Dendritic cell treated with granulocyte-macrophage colony-stimulating factor and Interleukin-4, amounts not matched to agents 40 ng/mL and 50 ng/mL, for 4 days (primary cell): ENCODE results near the gene SULF2.

Source experiments
- H3K27ac Mint-ChIP-seq: one replicate; pipeline ENCODE4 v1.8.0; 2022; ENCODE audit warnings: mild to moderate bottlenecking, mixed read lengths
- H3K27me3 Mint-ChIP-seq: one replicate; pipeline ENCODE4 v1.8.0; 2022; ENCODE audit warnings: mild to moderate bottlenecking, mixed read lengths
- H3K36me3 Mint-ChIP-seq: one replicate; pipeline ENCODE4 v1.8.0; 2022; ENCODE audit warnings: low read depth, mixed read lengths
- H3K4me1 Mint-ChIP-seq: one replicate; pipeline ENCODE4 v1.8.0; 2022; ENCODE audit warnings: low read depth, mixed read lengths
- H3K4me3 Mint-ChIP-seq: one replicate; pipeline ENCODE4 v1.8.0; 2022; ENCODE audit warnings: mild to moderate bottlenecking, moderate library complexity, mixed read lengths
- H3K9me3 Mint-ChIP-seq: one replicate; pipeline ENCODE4 v1.8.0; 2022; ENCODE audit warnings: mixed read lengths
- intact Hi-C: fragments of 100-400 bp; cut with micrococcal nuclease; formaldehyde crosslinking; loops from one replicate; pipeline ENCODE4 v1.15.0; 2022

Gene SULF2

DNA sequence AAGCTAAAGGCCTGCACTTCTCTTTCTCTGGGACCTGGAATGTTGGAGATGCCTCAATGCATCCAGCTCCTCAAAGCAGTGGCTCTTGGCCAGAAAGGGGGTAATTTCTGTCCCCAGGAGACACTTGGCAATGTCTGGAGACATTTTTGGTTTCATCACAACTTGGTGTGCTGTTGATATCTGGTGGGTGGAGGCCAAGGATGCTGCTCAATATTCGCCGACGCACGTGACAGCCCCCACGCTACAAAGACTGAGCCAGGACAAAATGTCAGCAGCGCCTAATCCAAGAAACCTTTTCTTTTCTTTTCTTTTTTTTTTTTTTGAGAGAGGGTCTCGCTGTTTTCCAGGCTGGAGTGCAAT is 79.8 kb downstream of the SULF2 start:
- H3K4me3 Mint-ChIP-seq: no peak overlapping the region
- intact Hi-C loops: no loop called here
- H3K9me3 Mint-ChIP-seq: no peaks in the 10 kb centered on the region
- peak overlapping the region; percentile 93 for H3K27ac Mint-ChIP-seq
- H3K4me1 Mint-ChIP-seq: peaks cover 70% of the 10 kb centered on the region
- no peaks in the 10 kb centered on the region for H3K27me3 Mint-ChIP-seq
- peaks cover 92% of the 10 kb centered on the region for H3K36me3 Mint-ChIP-seq

DNA sequence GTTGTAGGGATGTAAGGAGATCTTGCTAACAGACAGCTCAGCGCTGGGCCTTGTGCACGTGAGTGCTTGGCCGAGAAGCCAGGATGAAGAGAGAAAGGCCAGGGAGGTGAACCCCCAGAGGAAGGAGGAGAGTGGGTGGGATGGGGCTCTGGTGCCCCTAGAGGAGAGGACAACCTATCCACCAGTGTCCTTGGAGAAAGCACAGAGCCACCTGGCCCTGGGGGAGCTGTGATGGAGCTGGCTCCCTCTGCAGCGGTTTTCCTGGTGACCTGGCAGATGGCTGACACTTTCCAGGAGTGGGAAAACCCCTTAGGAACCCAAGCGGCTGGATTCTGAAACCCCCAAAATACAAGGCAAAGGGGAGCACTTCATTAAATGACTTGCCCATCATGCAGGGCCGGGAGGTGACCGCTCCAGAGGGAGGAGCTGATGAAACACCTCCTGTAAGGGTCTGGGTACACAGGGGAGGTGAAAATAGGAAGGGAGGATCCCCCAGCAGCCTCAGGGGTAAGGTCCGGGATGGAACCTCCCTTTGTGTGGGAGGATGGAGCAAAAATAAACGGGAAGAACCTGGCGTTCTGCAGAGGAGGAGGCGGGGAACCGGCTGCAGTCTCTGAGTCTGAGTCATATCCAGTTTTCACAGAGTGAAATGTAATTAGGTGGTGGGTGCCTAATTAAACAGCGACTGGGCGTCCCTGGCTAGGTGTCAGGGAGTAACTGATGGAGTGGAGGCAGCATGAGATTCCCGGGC is 80.4 kb downstream of the SULF2 start:
- Mint-ChIP-seq H3K27ac (peak overlapping the region; percentile 93), H3K9me3 (no peaks in the 10 kb centered on the region), H3K36me3 (peaks cover 93% of the 10 kb centered on the region), H3K27me3 (no peaks in the 10 kb centered on the region), H3K4me1 (peaks cover 67% of the 10 kb centered on the region), H3K4me3 (peak overlapping the region; percentile 27)
- intact Hi-C loops: no loop called here

DNA sequence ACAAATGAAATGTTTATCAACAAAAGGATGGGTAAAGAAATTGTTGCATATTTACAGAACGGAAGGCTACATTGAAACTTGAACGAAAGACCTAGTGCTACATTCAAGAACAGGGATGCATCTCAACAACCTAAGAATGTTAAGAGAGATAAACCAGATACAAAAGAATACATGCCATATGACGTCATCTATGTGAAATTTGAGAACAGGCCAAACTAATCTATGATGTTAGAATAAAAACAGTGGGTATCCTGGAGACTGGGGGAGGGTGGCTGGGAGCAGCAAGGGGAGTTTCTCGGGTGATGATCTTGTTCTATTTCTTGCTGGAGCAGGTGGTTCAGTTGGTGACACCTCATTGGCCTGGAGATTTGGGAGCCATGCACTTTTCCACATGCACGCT is 81.5 kb downstream of the SULF2 start:
- Mint-ChIP-seq H3K27me3 (no peaks in the 10 kb centered on the region), H3K27ac (peak overlapping the region; percentile 93), H3K36me3 (peaks cover 93% of the 10 kb centered on the region), H3K4me3 (no peak overlapping the region), H3K4me1 (peaks cover 64% of the 10 kb centered on the region), H3K9me3 (no peaks in the 10 kb centered on the region)
- intact Hi-C loops: no loop called here

DNA sequence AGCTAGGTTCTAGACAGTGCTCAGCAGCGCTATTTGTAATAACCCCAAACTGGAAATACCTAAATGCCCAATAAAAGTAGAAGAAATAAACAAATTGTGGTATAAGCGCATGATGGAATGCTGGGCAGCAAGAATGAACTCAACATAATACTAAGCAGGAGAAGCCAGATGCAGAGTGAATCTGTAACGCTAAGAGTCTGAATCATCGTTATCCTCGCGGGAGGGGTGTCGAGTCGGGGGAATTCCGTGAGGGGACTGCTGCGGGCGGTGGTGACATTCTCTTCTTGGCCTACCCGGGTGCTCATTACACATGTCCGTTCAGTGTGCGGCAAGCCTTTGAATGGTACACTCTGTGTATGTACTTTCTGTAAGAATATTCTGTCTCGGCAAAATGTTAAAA is 83.7 kb downstream of the SULF2 start:
- H3K4me3 Mint-ChIP-seq: no peak overlapping the region
- H3K9me3 Mint-ChIP-seq: no peaks in the 10 kb centered on the region
- no peaks in the 10 kb centered on the region for H3K27me3 Mint-ChIP-seq
- H3K36me3 Mint-ChIP-seq: peaks cover 100% of the 10 kb centered on the region
- peaks cover 65% of the 10 kb centered on the region for H3K4me1 Mint-ChIP-seq
- intact Hi-C loops: no loop called here
- H3K27ac Mint-ChIP-seq: no peak overlapping the region

DNA sequence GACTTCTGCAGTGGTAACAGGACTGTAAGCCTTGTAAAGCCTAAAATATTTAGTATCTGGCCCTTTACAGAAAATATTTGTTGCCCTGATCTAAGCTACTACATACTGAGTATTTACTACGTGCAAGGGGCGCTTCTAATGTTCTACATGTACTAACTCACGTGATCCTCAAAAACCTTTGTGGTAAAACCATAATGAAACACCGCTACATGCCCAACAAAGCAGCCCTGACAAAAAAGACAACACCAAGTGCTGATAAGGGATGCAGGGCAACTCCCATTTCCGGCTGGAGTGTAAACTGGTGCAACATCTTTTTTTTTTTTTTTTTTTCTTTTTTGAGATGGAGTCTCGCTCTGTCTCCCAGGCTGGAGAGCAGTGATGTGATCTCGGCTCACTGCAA is 85.0 kb downstream of the SULF2 start:
- H3K36me3 Mint-ChIP-seq: peaks cover 96% of the 10 kb centered on the region
- H3K9me3 Mint-ChIP-seq: no peaks in the 10 kb centered on the region
- no peak overlapping the region for H3K27ac Mint-ChIP-seq
- intact Hi-C loops: no loop called here
- H3K4me3 Mint-ChIP-seq: no peak overlapping the region
- H3K4me1 Mint-ChIP-seq: peaks cover 63% of the 10 kb centered on the region
- H3K27me3 Mint-ChIP-seq: no peaks in the 10 kb centered on the region

DNA sequence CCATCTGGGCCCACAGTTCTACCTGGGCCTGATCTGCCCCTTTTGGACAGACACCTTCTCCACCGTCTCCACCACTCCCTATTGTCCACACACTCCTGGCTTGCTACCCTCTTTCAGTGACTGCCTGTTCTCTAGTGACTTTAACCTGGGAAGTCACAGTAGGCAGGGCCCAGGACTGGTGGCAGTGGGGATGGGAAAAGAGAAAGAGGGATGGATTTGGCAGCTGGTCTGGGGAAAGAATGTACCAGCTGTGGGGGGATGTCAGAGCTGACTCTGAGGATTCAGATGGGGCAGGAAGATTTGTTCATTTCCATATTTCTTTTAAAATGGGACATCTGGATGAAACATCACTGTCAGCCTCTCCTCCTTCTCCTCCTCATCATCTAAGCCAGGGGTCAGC is 85.5 kb downstream of the SULF2 start:
- no peak overlapping the region for H3K4me3 Mint-ChIP-seq
- intact Hi-C loops: no loop called here
- no peaks in the 10 kb centered on the region for H3K9me3 Mint-ChIP-seq
- H3K36me3 Mint-ChIP-seq: peaks cover 92% of the 10 kb centered on the region
- H3K4me1 Mint-ChIP-seq: peaks cover 63% of the 10 kb centered on the region
- H3K27me3 Mint-ChIP-seq: no peaks in the 10 kb centered on the region
- H3K27ac Mint-ChIP-seq: peak overlapping the region; percentile 13

DNA sequence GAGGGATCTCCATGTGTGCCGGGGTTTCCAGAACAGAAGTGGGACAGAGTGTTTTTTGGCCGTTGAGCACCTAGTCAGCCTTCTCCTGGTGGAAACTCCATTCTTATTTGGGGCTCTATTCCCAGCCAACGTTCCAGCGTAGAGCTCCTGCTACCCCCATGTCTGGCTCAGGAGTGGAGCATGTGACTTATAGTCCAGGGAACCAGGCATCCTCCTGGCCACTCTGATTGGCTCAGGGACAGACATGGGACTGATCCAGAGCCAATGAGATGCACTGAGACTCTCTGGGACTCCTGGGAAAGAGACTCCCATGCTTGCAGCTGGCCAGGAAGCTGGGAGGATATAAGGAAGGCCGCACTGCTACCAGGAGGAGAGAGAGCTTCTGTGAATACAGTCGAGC is 87.1 kb downstream of the SULF2 start:
- Mint-ChIP-seq H3K27me3 (no peaks in the 10 kb centered on the region), H3K27ac (peak overlapping the region; percentile 80), H3K36me3 (peaks cover 92% of the 10 kb centered on the region), H3K4me3 (no peak overlapping the region), H3K9me3 (no peaks in the 10 kb centered on the region), H3K4me1 (peaks cover 64% of the 10 kb centered on the region)
- intact Hi-C loops: no loop called here

DNA sequence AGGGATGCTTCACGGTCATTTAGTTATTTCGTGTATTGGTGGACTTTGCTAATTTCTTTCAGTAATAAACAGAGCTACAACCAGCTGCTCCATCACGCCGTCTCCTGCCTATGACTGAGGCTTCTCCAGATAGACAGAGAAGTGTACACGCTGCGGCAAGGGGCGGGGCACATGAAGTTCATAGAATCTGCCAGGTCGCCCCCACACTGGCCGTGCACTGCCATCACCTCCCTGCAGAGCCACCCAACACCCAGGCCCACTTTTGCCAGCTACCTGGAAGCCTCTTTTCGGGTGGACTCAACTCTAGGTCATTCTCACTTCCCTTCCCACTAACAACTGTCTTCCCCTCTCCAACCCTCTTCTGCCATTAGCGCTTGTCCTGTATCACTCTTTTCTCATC is 88.4 kb downstream of the SULF2 start:
- H3K27ac Mint-ChIP-seq: peak overlapping the region; percentile 80
- H3K27me3 Mint-ChIP-seq: no peaks in the 10 kb centered on the region
- H3K4me3 Mint-ChIP-seq: no peak overlapping the region
- peaks cover 88% of the 10 kb centered on the region for H3K36me3 Mint-ChIP-seq
- intact Hi-C loops: no loop called here
- H3K9me3 Mint-ChIP-seq: no peaks in the 10 kb centered on the region
- peaks cover 77% of the 10 kb centered on the region for H3K4me1 Mint-ChIP-seq

DNA sequence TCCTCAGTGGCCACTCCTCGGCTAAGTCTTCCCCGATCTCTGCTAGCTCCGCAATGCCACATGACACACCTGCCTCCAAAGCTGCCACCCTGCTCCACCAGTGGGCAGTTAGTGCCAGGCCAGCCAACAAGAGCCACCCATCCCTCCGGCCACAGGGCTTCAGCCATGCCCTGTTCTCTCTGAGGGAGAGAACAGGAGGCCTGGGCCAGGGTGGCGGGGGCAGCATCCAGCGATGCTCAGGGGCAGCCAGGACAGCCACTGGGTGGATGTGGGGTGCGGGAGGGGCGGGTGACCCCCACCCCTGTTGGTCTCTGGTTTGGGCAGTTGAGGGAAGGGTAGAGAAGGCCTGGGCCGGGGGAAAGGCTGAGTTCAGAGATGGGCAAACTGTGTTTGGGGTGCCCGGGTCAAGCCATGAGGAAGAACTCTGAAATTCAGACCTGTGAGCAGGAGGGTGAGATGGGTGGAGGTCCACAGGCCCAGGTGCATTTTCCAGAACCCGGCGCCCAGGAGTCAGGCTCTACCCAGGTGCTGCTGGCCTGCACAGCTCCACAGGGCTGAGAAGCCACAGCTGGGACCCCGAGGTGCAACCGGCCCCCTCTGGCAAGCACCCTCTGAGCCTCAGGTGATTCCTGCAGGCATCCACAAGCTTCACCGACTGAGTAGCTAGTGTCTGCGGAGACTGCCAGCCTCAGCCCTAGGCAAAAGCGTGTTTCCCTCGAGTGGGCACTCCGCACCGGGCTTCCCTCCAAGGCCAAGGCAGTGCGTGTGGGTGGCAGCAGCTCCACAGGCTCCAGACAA is 91.1 kb downstream of the SULF2 start:
- Mint-ChIP-seq H3K27me3 (no peaks in the 10 kb centered on the region), H3K27ac (peak overlapping the region; percentile 80), H3K36me3 (peaks cover 88% of the 10 kb centered on the region), H3K4me1 (peaks cover 91% of the 10 kb centered on the region), H3K9me3 (no peaks in the 10 kb centered on the region), H3K4me3 (no peak overlapping the region)
- intact Hi-C loops: no loop called here

DNA sequence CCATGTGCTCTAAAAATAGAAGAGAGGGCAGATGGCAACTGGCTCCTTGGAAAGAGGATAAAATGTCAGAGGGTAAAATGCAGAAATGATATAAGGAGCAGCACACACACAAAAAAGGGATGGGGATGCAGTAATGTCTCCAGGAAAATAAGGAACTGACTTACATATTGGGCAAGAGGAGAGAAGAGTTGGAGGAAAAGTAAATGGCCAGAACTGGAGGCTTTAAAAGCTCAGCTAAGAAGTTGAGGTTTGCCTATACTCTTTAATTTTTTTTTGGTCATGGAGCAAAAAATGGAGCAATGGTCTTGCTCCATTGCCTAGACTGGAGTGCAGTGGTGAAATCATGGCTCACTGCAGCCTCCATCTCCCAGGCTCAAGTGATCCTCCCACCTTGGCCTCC is 93.7 kb downstream of the SULF2 start:
- H3K4me3 Mint-ChIP-seq: no peak overlapping the region
- peaks cover 88% of the 10 kb centered on the region for H3K36me3 Mint-ChIP-seq
- H3K27me3 Mint-ChIP-seq: no peaks in the 10 kb centered on the region
- H3K4me1 Mint-ChIP-seq: peaks cover 83% of the 10 kb centered on the region
- no peaks in the 10 kb centered on the region for H3K9me3 Mint-ChIP-seq
- intact Hi-C loops: no loop called here
- peak overlapping the region; percentile 17 for H3K27ac Mint-ChIP-seq

DNA sequence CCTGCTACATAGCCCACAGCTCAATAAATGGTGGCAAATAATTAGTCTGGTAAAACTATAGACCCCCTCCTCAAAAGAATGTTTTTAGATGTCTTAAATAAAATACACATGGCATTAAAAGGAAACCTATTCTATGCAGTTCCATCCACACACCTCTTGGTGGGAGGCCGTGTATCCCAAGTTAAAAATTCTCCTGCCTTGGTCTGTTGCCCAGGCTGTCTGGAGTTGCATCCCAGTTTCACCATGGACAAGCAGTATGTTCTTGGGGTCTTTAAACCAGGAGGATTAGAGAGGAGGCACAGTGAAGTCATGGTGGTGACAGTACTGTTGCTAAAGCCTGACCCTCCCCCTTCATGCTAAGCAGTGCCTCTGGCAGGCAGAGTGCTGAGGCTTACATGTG is 95.5 kb downstream of the SULF2 start:
- no peaks in the 10 kb centered on the region for H3K27me3 Mint-ChIP-seq
- no peak overlapping the region for H3K4me3 Mint-ChIP-seq
- peaks cover 96% of the 10 kb centered on the region for H3K36me3 Mint-ChIP-seq
- H3K9me3 Mint-ChIP-seq: no peaks in the 10 kb centered on the region
- intact Hi-C loops: no loop called here
- peak overlapping the region; percentile 7 for H3K27ac Mint-ChIP-seq
- peaks cover 77% of the 10 kb centered on the region for H3K4me1 Mint-ChIP-seq

DNA sequence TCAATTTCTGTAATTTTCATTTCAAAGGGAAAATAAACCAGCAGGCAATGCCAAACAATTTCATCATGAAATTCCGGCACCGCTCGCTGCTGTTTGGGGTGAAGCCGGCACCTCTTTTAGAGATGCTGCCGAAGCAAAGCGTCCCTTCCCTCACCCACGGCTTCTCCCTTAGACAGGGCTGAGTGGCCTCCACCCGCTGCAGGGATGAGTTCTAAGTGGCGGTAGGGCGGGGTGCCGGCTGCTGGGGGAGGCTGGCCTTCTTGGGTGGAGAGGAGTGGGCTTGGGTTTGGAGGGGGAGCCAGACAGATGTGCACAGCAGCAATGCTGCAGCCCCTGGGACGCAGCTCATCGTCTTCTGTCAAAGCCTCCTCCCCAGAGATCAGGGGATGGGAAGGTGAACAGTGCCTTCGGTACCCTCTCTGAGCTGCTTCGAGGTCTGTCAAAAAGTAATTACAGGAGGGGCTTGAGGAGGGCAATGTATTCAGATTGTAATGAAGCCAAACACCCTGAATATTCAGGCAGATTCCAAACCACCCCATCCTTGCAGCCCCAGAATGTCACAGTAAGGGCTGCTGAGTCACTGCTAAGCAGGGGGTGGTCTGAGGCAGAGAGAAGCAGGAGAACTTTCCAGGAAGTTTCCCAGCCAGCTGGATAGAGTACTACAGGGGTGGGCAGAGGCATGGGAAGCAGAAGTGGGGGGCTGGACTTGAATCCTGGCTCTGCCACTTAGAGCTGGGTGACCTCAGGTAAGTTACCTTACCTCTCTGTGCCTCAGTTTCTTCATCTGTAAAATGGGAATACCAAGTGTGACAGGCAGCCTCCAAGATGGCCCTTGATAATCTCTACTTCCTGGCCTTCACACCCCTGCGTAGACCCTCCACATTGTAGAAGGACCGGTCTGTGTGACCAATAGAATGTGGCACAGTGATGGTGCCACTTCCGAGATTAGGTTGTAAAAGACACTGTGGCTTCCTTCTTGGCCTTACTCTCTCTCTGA is 96.6 kb downstream of the SULF2 start:
- peaks cover 67% of the 10 kb centered on the region for H3K4me1 Mint-ChIP-seq
- H3K27ac Mint-ChIP-seq: no peak overlapping the region
- no peaks in the 10 kb centered on the region for H3K9me3 Mint-ChIP-seq
- intact Hi-C loops: no loop called here
- no peak overlapping the region for H3K4me3 Mint-ChIP-seq
- H3K36me3 Mint-ChIP-seq: peaks cover 96% of the 10 kb centered on the region
- no peaks in the 10 kb centered on the region for H3K27me3 Mint-ChIP-seq

DNA sequence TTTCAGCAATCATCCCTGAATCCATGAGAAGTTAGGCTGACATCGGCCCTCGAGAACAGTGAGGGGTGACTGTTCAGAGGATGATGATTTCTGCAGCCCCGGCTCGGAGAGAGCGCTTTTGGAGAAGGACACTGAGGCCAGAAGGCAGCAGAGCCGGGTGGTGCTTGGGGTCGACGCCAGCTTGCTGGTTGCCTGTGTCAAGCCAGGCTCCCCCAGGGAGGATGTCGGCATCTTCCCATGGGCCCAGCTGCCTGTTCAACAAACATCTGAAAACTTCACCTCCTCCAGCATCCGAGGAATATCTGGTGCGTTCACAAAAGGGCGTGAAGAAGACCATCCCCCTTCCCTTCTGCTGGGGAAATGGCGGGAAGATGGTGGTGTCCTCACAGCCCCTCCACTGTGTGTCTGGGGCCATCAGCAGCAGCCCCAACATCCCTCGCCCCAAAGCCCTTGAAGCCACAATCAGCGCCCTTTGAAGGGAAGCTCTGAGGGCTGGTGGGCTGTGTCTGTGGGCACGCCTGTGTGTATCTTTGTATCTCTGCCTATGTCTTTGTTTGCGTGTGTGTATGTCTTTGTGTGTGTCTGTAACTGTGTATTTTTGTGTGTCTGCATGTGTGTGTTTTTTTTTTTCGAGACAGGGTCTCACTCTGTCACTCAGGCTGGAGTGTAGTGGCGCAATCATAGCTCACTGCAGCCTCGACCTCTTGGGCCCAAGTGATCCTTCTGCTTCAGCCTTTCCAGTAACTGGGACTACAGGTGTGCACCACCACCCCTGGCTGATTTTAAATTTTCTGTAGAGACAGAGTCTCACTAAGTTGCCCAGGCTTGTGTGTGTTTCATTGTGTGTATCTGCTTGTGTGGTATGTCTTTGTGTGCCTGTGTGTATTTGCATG is 97.9 kb downstream of the SULF2 start:
- H3K36me3 Mint-ChIP-seq: peaks cover 96% of the 10 kb centered on the region
- H3K9me3 Mint-ChIP-seq: no peaks in the 10 kb centered on the region
- intact Hi-C loops: no loop called here
- H3K4me3 Mint-ChIP-seq: no peak overlapping the region
- peaks cover 64% of the 10 kb centered on the region for H3K4me1 Mint-ChIP-seq
- H3K27ac Mint-ChIP-seq: peak overlapping the region; percentile 20
- H3K27me3 Mint-ChIP-seq: no peaks in the 10 kb centered on the region
